ENCODE measurements around the gene COLEC12. TPM values are rescaled to one million over a fixed set of nuclear protein-coding genes. Genes with fewer than 3 reads are reported as not detected.

COLEC12 gene
- total RNA-seq, 1 experiment from 2014 or later, result not detected

DNA sequence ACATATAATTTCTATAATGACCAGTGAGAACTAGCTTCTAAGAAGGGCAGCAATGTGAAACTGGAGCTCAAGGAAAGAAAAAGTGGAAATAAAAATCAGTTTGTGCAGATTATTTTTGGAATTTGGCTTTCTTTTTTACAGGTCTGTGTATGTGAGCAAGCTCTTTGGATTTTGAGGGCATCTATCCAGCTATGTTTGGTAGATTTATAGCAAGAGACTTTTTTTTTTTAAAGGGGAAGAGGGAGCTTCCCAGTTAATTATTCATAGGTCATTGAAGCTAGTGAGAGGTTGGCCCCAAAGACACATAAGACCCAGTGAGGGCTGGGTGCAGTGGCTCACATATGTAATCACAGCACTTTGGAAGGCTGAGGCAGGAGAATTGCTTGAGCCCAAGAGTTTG, 24.0 kb upstream of the COLEC12 start:
- no peak for DNase-seq
- no peak for TF ChIP-seq EZH2 (IDR thresholded peaks at IDR 0.05; ENCODE audit: low read depth)
- TF ChIP-seq CTCF (conservative IDR thresholded peaks at IDR 0.05), result no peak
- Histone ChIP-seq H3K9me3 (ENCODE audit: insufficient read depth, low read depth) (no peaks in the 10 kb centered on the region), H2AFZ (no peak overlapping the region), H3K4me2 (no peak overlapping the region), H3K4me3 (no peak overlapping the region), H3K4me1 (replicated peaks; ENCODE audit: insufficient read depth) (no peaks in the 10 kb centered on the region), H3F3A (ENCODE audit: insufficient read depth, low read depth) (no peaks in the 10 kb centered on the region), H3K79me2 (ENCODE audit: low read depth) (no peaks in the 10 kb centered on the region), H3K27me3 (ENCODE audit: insufficient read depth, low read depth) (peaks cover 35% of the 10 kb centered on the region), H3K9me2 (ENCODE audit: insufficient read depth) (no peaks in the 10 kb centered on the region), H3K36me3 (ENCODE audit: low read depth) (no peaks in the 10 kb centered on the region), H4K20me1 (ENCODE audit: insufficient read depth) (no peaks in the 10 kb centered on the region), H3K27ac (no peak overlapping the region)
- ChIA-PET CTCF (no interaction called here), POLR2A (ENCODE audit: unreplicated experiment) (no interaction called here)
- intact Hi-C loops (cut with micrococcal nuclease; ENCODE audit: unreplicated experiment), result no loop called here
- BruUV-seq (replicated peaks), result no TSS peak

DNA sequence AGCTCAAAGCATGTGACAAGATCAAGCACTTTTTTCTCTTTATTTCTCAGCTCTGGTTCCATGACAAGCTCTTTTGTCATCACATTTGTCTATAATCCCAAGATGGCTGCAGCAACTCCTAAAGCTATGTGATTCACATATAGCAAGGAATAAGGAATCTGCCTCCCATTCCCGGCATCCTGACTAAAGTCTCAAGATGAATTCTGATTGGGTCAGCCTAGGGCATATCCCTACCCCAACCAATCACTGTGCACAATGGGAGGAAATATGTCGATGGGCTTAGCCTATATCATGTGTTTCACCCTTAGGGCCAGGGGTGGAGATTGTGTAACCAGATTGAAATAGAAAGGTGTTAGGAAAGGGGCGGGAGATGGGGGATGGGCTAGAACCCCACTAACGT, 23.1 kb upstream of the COLEC12 start:
- intact Hi-C loops (cut with micrococcal nuclease; ENCODE audit: unreplicated experiment), result no loop called here
- H3F3A ChIP-seq (ENCODE audit: insufficient read depth, low read depth), result no peaks in the 10 kb centered on the region
- H3K4me1 ChIP-seq (replicated peaks; ENCODE audit: insufficient read depth), result no peaks in the 10 kb centered on the region
- H4K20me1 ChIP-seq (ENCODE audit: insufficient read depth), result no peaks in the 10 kb centered on the region
- H3K27ac ChIP-seq, result no peak overlapping the region
- no peak for DNase-seq
- H3K36me3 ChIP-seq (ENCODE audit: low read depth), result no peaks in the 10 kb centered on the region
- no peaks in the 10 kb centered on the region for H3K9me2 ChIP-seq (ENCODE audit: insufficient read depth)
- ChIA-PET POLR2A (ENCODE audit: unreplicated experiment) (no interaction called here), CTCF (no interaction called here)
- H2AFZ ChIP-seq, result no peak overlapping the region
- BruUV-seq (replicated peaks), result no TSS peak
- H3K4me2 ChIP-seq, result no peak overlapping the region
- no peaks in the 10 kb centered on the region for H3K79me2 ChIP-seq (ENCODE audit: low read depth)
- H3K27me3 ChIP-seq (ENCODE audit: insufficient read depth, low read depth), result peaks cover 31% of the 10 kb centered on the region
- no peaks in the 10 kb centered on the region for H3K9me3 ChIP-seq (ENCODE audit: insufficient read depth, low read depth)
- no peak overlapping the region for H3K4me3 ChIP-seq
- TF ChIP-seq EZH2 (IDR thresholded peaks at IDR 0.05; ENCODE audit: low read depth) (no peak), CTCF (conservative IDR thresholded peaks at IDR 0.05) (no peak)

DNA sequence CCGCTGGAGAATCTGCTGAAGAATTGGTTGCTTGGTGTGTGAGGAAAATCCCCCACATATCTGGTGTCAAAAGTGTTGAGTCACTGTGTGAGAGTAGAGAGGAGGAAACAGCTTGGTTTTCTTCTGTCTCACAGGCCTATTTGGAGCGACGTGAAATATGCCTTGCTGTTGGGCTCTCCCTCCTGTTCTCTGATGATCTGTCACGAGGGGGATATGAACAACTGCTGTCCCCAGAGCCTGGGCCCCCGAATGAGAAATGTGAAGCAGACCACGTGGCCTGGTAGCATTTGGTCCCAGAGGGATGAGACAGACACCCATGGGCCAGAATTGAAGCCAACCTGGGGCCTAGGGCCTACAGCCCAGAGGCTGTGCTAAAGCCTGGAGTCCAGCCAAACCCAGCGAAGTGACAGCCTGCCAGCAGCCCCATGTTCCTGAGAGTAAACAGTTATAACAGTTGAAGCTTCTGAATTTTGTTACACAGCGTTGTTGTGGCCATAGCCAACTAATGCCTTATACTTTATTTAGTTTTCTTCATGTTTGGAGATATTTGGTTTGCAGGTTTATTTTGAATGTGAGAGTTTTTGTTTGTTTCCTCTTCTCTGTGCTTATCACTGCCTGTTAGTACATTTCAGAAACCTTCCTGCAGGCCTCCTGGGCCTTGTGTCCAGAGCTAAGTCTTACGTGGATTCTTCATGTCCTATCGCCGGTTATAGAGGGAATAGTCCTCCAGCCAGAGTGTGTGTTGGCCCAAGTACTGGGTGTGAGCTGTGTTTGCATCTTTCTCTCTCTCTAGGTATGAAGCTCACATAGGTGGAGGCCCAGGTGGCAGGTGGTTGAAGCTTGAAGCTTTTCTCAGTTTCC, 18.7 kb upstream of the COLEC12 start:
- H3K27ac ChIP-seq, result no peak overlapping the region
- H4K20me1 ChIP-seq (ENCODE audit: insufficient read depth), result no peaks in the 10 kb centered on the region
- ChIA-PET POLR2A (ENCODE audit: unreplicated experiment) (no interaction called here), CTCF (no interaction called here)
- H3K4me2 ChIP-seq, result no peak overlapping the region
- no peak overlapping the region for H3K4me3 ChIP-seq
- intact Hi-C loops (cut with micrococcal nuclease; ENCODE audit: unreplicated experiment), result no loop called here
- H2AFZ ChIP-seq, result no peak overlapping the region
- H3K9me2 ChIP-seq (ENCODE audit: insufficient read depth), result no peaks in the 10 kb centered on the region
- BruUV-seq (replicated peaks), result no TSS peak
- no peaks in the 10 kb centered on the region for H3K36me3 ChIP-seq (ENCODE audit: low read depth)
- no peaks in the 10 kb centered on the region for H3F3A ChIP-seq (ENCODE audit: insufficient read depth, low read depth)
- peaks cover 28% of the 10 kb centered on the region for H3K27me3 ChIP-seq (ENCODE audit: insufficient read depth, low read depth)
- H3K4me1 ChIP-seq (replicated peaks; ENCODE audit: insufficient read depth), result no peaks in the 10 kb centered on the region
- DNase-seq, result no peak
- TF ChIP-seq EZH2 (IDR thresholded peaks at IDR 0.05; ENCODE audit: low read depth) (no peak), CTCF (conservative IDR thresholded peaks at IDR 0.05) (no peak)
- H3K79me2 ChIP-seq (ENCODE audit: low read depth), result no peaks in the 10 kb centered on the region
- H3K9me3 ChIP-seq (ENCODE audit: insufficient read depth, low read depth), result no peaks in the 10 kb centered on the region
